ENCODE results near the gene FBXO38.

FBXO38 gene

GRCh38 chr5:148437249-148437648, 53.5 kb downstream of the FBXO38 start:
- Mint-ChIP-seq H3K4me3 (no peak overlapping the region), H3K36me3 (ENCODE audit: low read depth) (peaks cover 63% of the 10 kb centered on the region), H3K27ac (no peak overlapping the region), H3K9me3 (no peaks in the 10 kb centered on the region), H3K4me1 (no peaks in the 10 kb centered on the region), H3K27me3 (ENCODE audit: low read depth) (no peaks in the 10 kb centered on the region)
- no peak for TF ChIP-seq CTCF (IDR thresholded peaks at IDR 0.05; ENCODE audit: unreplicated experiment in 3 of 3)

- Mint-ChIP-seq H3K4me3 (no peak overlapping the region), H3K4me1 (peaks cover 2% of the 10 kb centered on the region)
- no peak for TF ChIP-seq CTCF (IDR thresholded peaks at IDR 0.05; ENCODE audit: unreplicated experiment in 3 of 3)
These were observed 55.2 kb downstream of the FBXO38 start for GRCh38 chr5:148438933-148439332.

GRCh38 chr5:148443241-148443640, 59.5 kb downstream of the FBXO38 start:
- H3K9me3 Mint-ChIP-seq, result no peaks in the 10 kb centered on the region
- no peak overlapping the region for H3K27ac Mint-ChIP-seq
- no peaks in the 10 kb centered on the region for H3K27me3 Mint-ChIP-seq (ENCODE audit: low read depth)
- H3K4me3 Mint-ChIP-seq, result no peak overlapping the region
- H3K4me1 Mint-ChIP-seq, result peaks cover 16% of the 10 kb centered on the region
- no peak for TF ChIP-seq CTCF (IDR thresholded peaks at IDR 0.05; ENCODE audit: unreplicated experiment in 3 of 3)
- peaks cover 31% of the 10 kb centered on the region for H3K36me3 Mint-ChIP-seq (ENCODE audit: low read depth)

More at GRCh38 chr5:148438933-148439332, 55.2 kb downstream of the FBXO38 start:
- Mint-ChIP-seq H3K27ac (no peak overlapping the region), H3K9me3 (no peaks in the 10 kb centered on the region), H3K36me3 (ENCODE audit: low read depth) (peaks cover 52% of the 10 kb centered on the region), H3K27me3 (ENCODE audit: low read depth) (no peaks in the 10 kb centered on the region)

GRCh38 chr5:148443998-148444397, 60.2 kb downstream of the FBXO38 start:
- TF ChIP-seq CTCF (IDR thresholded peaks at IDR 0.05; ENCODE audit: unreplicated experiment in 3 of 3), result peak; percentile 69 to 83 (median 73)
- Mint-ChIP-seq H3K4me3 (no peak overlapping the region), H3K27ac (peak overlapping the region in 2 of 3 experiments; percentile 55 to 62), H3K36me3 (ENCODE audit: low read depth) (peaks cover 27% of the 10 kb centered on the region), H3K27me3 (ENCODE audit: low read depth) (no peaks in the 10 kb centered on the region), H3K4me1 (peaks cover 16% of the 10 kb centered on the region), H3K9me3 (no peaks in the 10 kb centered on the region)

- TF ChIP-seq CTCF (IDR thresholded peaks at IDR 0.05; ENCODE audit: unreplicated experiment in 3 of 3), result no peak
- peaks cover 16% of the 10 kb centered on the region for H3K4me1 Mint-ChIP-seq
- peaks cover 13% of the 10 kb centered on the region for H3K36me3 Mint-ChIP-seq (ENCODE audit: low read depth)
- no peak overlapping the region for H3K4me3 Mint-ChIP-seq
- no peaks in the 10 kb centered on the region for H3K9me3 Mint-ChIP-seq
- H3K27me3 Mint-ChIP-seq (ENCODE audit: low read depth), result no peaks in the 10 kb centered on the region
- peak overlapping the region in 2 of 3 experiments; percentile 47 to 55 for H3K27ac Mint-ChIP-seq
These were observed 61.8 kb downstream of the FBXO38 start for GRCh38 chr5:148445578-148445977.

DNA sequence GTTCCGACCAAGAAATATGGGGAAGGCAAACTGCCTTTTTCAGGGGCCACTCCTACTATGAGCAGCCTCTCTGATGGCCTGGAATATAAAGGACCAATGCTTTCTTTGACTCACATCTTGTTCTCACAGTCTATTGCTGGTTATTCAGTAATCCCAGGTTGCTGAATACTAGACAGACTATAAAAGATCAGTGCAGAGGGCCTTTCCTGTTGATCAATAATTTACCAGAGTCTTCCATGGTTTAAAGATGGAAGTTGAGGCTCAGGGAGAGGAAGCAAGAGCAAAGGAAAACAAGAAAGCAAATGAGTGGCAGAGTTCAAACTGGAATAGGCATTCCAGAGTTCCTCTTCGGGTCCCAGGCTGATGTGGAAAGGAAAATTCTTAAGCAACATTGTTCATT, 62.9 kb downstream of the FBXO38 start:
- Mint-ChIP-seq H3K4me1 (peaks cover 16% of the 10 kb centered on the region), H3K27ac (peak overlapping the region; percentile 90 to 93 (median 91)), H3K4me3 (no peak overlapping the region), H3K9me3 (no peaks in the 10 kb centered on the region), H3K36me3 (ENCODE audit: low read depth) (peaks cover 6% of the 10 kb centered on the region), H3K27me3 (ENCODE audit: low read depth) (no peaks in the 10 kb centered on the region)
- no peak for TF ChIP-seq CTCF (IDR thresholded peaks at IDR 0.05; ENCODE audit: unreplicated experiment in 3 of 3)
